HEK293T (cell line): ENCODE data around the gene MUC5B.

Experiments used
- BHLHE40 ChIP-seq: fragments of 450-650 bp; IDR thresholded peaks from 2 replicates; pipeline ENCODE4 v1.6.1; 2016; ENCODE audit warnings: mild to moderate bottlenecking, moderate library complexity, borderline replicate concordance
- ELF4 ChIP-seq: fragments of 450-650 bp; IDR thresholded peaks from 2 replicates; pipeline ENCODE4 v1.6.1; 2017; ENCODE audit warnings: antibody characterized with exemption
- FOXA1 ChIP-seq: fragments of 450-650 bp; IDR thresholded peaks from 2 replicates; pipeline ENCODE4 v1.6.1; 2016; ENCODE audit warnings: mild to moderate bottlenecking
- FOXK2 ChIP-seq: fragments of 450-650 bp; IDR thresholded peaks from 2 replicates; pipeline ENCODE4 v1.6.1; 2016; ENCODE audit warnings: mild to moderate bottlenecking
- SUZ12 ChIP-seq: fragments of 450-650 bp; IDR thresholded peaks from 2 replicates; pipeline ENCODE4 v1.6.1; 2016; ENCODE audit warnings: mild to moderate bottlenecking
- TARDBP ChIP-seq: fragments of 450-650 bp; IDR thresholded peaks from 2 replicates; pipeline ENCODE4 v1.6.1; 2016

GRCh38 chr11:1310318-1310687 lies 87.4 kb downstream of the MUC5B start:
- no peak for TF ChIP-seq SUZ12
- no peak for TF ChIP-seq BHLHE40
- TF ChIP-seq ELF4, result no peak
- TF ChIP-seq TARDBP, result no peak
- no peak for TF ChIP-seq FOXK2
- TF ChIP-seq FOXA1, result no peak
